Measurements from ENCODE around the gene TXNL4A. TPM values are rescaled to one million over a fixed set of nuclear protein-coding genes. Genes with fewer than 3 reads are reported as not detected.

Gene TXNL4A
- total RNA-seq, 2 donors from 2014 or later: 101 to 138 TPM

GRCh38 chr18:79952996-79953559 lies 35.3 kb downstream of the TXNL4A start:
- Histone ChIP-seq H3K4me1 (peaks cover 7% of the 10 kb centered on the region), H3K36me3 (no peaks in the 10 kb centered on the region), H3K9ac (ENCODE audit: low read depth in 2 of 2, low read length in 2 of 2) (peak overlapping the region; percentile 70 to 94), H3K4me3 (no peak overlapping the region), H3K9me3 (no peaks in the 10 kb centered on the region), H3K27ac (peak overlapping the region; percentile 55), H3K27me3 (no peaks in the 10 kb centered on the region)
- DNase-seq: peak; percentile 69
- intact Hi-C loops (cut with DNase I): no loop called here
- TF ChIP-seq CTCF (IDR thresholded peaks at IDR 0.05): no peak

- intact Hi-C loops (cut with DNase I): no loop called here
- peak overlapping the region; percentile 70 to 94 for H3K9ac ChIP-seq (ENCODE audit: low read depth in 2 of 2, low read length in 2 of 2)
- peak overlapping the region; percentile 55 for H3K27ac ChIP-seq
- DNase-seq: no peak
- H3K9me3 ChIP-seq: no peaks in the 10 kb centered on the region
- H3K4me3 ChIP-seq: peak overlapping the region; percentile 76
- H3K36me3 ChIP-seq: no peaks in the 10 kb centered on the region
- H3K4me1 ChIP-seq: peaks cover 7% of the 10 kb centered on the region
- TF ChIP-seq CTCF (IDR thresholded peaks at IDR 0.05): no peak
- no peaks in the 10 kb centered on the region for H3K27me3 ChIP-seq
These were observed 35.8 kb downstream of the TXNL4A start for GRCh38 chr18:79952456-79952995.

GRCh38 chr18:79951545-79952455 lies 36.6 kb downstream of the TXNL4A start, which contains the start of gene SLC66A2:
TSS of gene SLC66A2 (minus strand) at chr18:79951653. CDS start at chr18:79950926, 727 bp downstream.
- TF ChIP-seq CTCF (IDR thresholded peaks at IDR 0.05): no peak
- Histone ChIP-seq H3K4me3 (peak within 1 kb of the TSS; percentile 76), H3K4me1 (peaks cover 7% of the 10 kb centered on the region), H3K27me3 (no peaks in the 10 kb centered on the region), H3K9me3 (no peaks in the 10 kb centered on the region), H3K27ac (peak within 1 kb of the TSS; percentile 69), H3K9ac (ENCODE audit: low read depth in 2 of 2, low read length in 2 of 2) (peak within 1 kb of the TSS; percentile 93 to 94), H3K36me3 (no peaks in the 10 kb centered on the region)
- intact Hi-C loops (cut with DNase I): no loop called here
- peak; percentile 95 for DNase-seq

- no peaks in the 10 kb centered on the region for H3K36me3 ChIP-seq
- intact Hi-C loops (cut with DNase I): no loop called here
- no peaks in the 10 kb centered on the region for H3K9me3 ChIP-seq
- peak overlapping the region; percentile 69 for H3K27ac ChIP-seq
- TF ChIP-seq CTCF (IDR thresholded peaks at IDR 0.05): no peak
- H3K9ac ChIP-seq (ENCODE audit: low read depth in 2 of 2, low read length in 2 of 2): peak overlapping the region; percentile 93 to 94
- DNase-seq: peak; percentile 56
- H3K4me3 ChIP-seq: peak overlapping the region; percentile 76
- no peaks in the 10 kb centered on the region for H3K27me3 ChIP-seq
- H3K4me1 ChIP-seq: peaks cover 7% of the 10 kb centered on the region
These were observed 37.6 kb downstream of the TXNL4A start for GRCh38 chr18:79950515-79951341.

Measured in colonic mucosa (tissue), 4 donors.